Natural killer cell treated with Interleukin-12 subunit alpha and Interleukin-12 subunit beta and Interleukin-15 and Interleukin-18, amount 100 ng/mL, for 72 hours (primary cell): ENCODE measurements around the gene PSENEN. TPM values are rescaled to one million over a fixed set of nuclear protein-coding genes. Genes with fewer than 3 reads are reported as not detected.
A peak's percentile ranks its signal among the peaks of the same experiment; 100 is the strongest.

Source experiments
- ATAC-seq, 2 donors: fragments of 150-1000 bp; cut with Tn5 transposase in 1 of 2; sonication (Bioruptor Pico), chemical (Tn5 transposase) in 1 of 2; 2 replicates each; pipeline ENCODE4 v1.10.0; 2021
- DNase-seq: peaks from one replicate; pipeline ENCODE4 v3.0.0; 2022; ENCODE audit warnings: low spot score
- H3K27ac Mint-ChIP-seq, 2 donors: 1 replicate in 1 of 2; 2 replicates in 1 of 2; pipeline ENCODE4 v1.8.0; 2022; ENCODE audit warnings: mixed read lengths in 2 of 2, mild to moderate bottlenecking in 1 of 2, moderate library complexity in 1 of 2
- H3K27me3 Mint-ChIP-seq, 2 donors: 1 replicate in 1 of 2; 2 replicates in 1 of 2; pipeline ENCODE4 v1.8.0; 2022; ENCODE audit warnings: mixed read lengths in 2 of 2
- H3K36me3 Mint-ChIP-seq: one replicate; pipeline ENCODE4 v1.8.0; 2022; ENCODE audit warnings: mixed read lengths
- H3K4me1 Mint-ChIP-seq, 2 donors: 1 replicate in 1 of 2; 2 replicates in 1 of 2; pipeline ENCODE4 v1.8.0; 2022; ENCODE audit warnings: low read depth in 2 of 2, mixed read lengths in 2 of 2, mild to moderate bottlenecking in 1 of 2
- H3K4me3 Mint-ChIP-seq: one replicate; pipeline ENCODE4 v1.8.0; 2022; ENCODE audit warnings: mixed read lengths
- H3K9me3 Mint-ChIP-seq: 2 replicates; pipeline ENCODE4 v1.8.0; 2022; ENCODE audit warnings: mixed read lengths
- total RNA-seq, 2 donors: library from RNA; stranded (reverse); gene quantifications; one replicate each; pipeline ENCODE4 v1.2.3, GENCODE V29; 2022

The PSENEN gene
- total RNA-seq, 2 donors from 2014 or later = 66.4 to 84.2 TPM

DNA sequence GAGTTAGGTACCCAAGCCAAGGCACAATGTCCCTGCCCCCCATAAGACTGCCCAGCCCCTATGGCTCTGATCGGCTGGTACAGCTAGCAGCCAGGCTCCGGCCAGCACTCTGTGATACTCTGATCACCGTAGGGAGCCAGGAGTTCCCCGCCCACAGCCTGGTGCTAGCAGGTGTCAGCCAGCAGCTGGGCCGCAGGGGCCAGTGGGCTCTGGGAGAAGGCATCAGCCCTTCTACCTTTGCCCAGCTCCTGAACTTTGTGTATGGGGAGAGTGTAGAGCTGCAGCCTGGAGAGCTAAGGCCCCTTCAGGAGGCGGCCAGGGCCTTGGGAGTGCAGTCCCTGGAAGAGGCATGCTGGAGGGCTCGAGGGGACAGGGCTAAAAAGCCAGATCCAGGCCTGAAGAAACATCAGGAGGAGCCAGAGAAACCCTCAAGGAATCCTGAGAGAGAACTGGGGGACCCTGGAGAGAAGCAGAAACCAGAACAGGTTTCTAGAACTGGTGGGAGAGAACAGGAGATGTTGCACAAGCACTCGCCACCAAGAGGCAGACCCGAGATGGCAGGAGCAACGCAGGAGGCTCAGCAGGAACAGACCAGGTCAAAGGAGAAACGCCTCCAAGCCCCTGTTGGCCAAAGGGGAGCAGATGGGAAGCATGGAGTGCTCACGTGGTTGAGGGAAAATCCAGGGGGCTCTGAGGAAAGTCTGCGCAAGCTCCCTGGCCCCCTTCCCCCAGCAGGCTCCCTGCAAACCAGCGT lies 30.7 kb upstream of the PSENEN start:
- DNase-seq = no peak

DNA sequence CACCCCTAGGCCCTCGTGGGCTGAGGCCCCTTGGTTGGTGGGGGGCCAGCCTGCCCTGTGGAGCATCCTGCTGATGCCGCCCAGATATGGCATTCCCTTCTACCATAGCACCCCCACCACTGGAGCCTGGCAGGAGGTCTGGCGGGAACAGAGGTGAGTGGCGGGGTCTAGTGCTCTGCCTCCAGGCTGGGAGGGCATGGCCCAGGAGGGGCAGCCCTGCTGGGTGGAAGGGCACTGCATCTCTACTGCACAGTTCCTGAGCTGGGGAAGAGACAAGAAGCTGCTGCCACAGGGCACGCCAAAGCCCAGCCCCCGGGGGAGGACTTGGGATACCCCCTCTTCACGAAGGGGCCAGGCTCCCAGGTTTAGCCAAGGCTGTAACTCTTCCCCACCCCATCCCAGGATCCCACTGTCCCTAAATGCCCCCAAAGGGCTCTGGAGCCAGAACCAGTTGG lies 30.1 kb upstream of the PSENEN start:
- H3K4me1 Mint-ChIP-seq = peaks cover 59 to 60% of the 10 kb centered on the region in 2 donors
- no peaks in the 10 kb centered on the region for H3K27me3 Mint-ChIP-seq
- H3K9me3 Mint-ChIP-seq = no peaks in the 10 kb centered on the region
- peaks cover 30% of the 10 kb centered on the region for H3K36me3 Mint-ChIP-seq
- DNase-seq (no peak), ATAC-seq (no peak)
- peak overlapping the region; percentile 96 to 99 for H3K27ac Mint-ChIP-seq
- H3K4me3 Mint-ChIP-seq = peak overlapping the region; percentile 98

More for the DNA sequence above, 30.7 kb upstream of the PSENEN start:
- Mint-ChIP-seq H3K4me1 (peaks cover 54 to 56% of the 10 kb centered on the region in 2 donors), H3K9me3 (no peaks in the 10 kb centered on the region), H3K36me3 (peaks cover 26% of the 10 kb centered on the region), H3K4me3 (peak overlapping the region; percentile 98), H3K27ac (peak overlapping the region; percentile 96 to 99), H3K27me3 (no peaks in the 10 kb centered on the region)
- no peak for ATAC-seq

- H3K27ac Mint-ChIP-seq = peak overlapping the region; percentile 96 to 99
- no peak for ATAC-seq
- peaks cover 31% of the 10 kb centered on the region for H3K36me3 Mint-ChIP-seq
- no peak for DNase-seq
- H3K27me3 Mint-ChIP-seq = no peaks in the 10 kb centered on the region
- H3K4me1 Mint-ChIP-seq = peaks cover 53 to 54% of the 10 kb centered on the region in 2 donors
- no peaks in the 10 kb centered on the region for H3K9me3 Mint-ChIP-seq
- H3K4me3 Mint-ChIP-seq = peak overlapping the region; percentile 98
Observed at GRCh38 chr19:35715981-35716800, 29.3 kb upstream of the PSENEN start.

DNA sequence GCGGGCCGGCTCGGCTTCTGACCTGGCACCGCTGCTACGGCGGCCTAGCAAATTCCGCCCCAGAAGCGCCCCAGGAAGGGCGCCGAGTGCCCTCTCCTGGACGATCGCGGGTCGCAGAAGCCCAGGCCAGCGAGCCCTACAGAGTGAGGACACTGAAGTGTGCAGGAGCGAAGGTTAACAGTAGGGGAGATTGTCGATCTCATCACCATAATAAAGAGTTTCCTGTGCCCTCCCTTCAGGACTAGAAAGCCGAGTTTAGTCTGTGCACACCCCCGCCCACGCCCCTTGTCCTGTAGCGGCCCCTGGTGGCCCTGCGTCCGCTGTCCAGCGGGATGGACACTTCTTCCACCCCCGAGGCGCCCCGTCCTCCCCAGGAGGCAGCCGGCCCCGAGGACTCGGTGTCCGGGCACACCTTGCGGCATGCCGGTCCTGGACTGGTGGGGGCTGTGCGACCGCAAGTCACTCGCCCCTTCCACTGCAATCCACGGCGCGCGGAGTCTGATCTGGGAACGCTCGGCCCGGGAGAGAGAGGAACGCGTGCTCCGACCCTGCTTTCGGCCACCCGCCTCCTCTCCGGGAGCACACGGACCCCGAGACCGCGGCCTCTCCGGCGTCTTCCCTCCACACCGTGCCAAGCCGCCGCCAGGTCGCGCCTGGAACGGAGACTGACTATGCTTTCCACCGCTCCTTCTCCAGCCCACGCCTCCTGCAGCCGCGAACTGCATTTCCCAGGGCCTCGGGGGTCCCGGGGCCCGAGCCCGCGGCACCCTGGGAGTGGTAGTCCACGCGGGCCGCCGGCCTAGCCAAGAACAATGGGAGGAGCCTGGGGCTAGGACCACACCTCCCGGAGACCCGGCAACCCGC lies 28.4 kb upstream of the PSENEN start:
- peak; percentile 80 to 89 for ATAC-seq
- Mint-ChIP-seq H3K4me1 (peaks cover 52 to 53% of the 10 kb centered on the region in 2 donors), H3K9me3 (no peaks in the 10 kb centered on the region), H3K27ac (peak overlapping the region; percentile 96 to 99), H3K4me3 (peak overlapping the region; percentile 98), H3K27me3 (no peaks in the 10 kb centered on the region), H3K36me3 (peaks cover 31% of the 10 kb centered on the region)
- peak; percentile 93 for DNase-seq

- Mint-ChIP-seq H3K9me3 (no peaks in the 10 kb centered on the region), H3K4me3 (peak within 1 kb of the TSS; percentile 98), H3K36me3 (peaks cover 31% of the 10 kb centered on the region), H3K27ac (peak within 1 kb of the TSS; percentile 96 to 99), H3K4me1 (peaks cover 44 to 53% of the 10 kb centered on the region in 2 donors), H3K27me3 (no peaks in the 10 kb centered on the region)
- DNase-seq (peak; percentile 97), ATAC-seq (peak in 1 of 2 donors; percentile 71)
Observed at GRCh38 chr19:35717665-35718344, 27.6 kb upstream of the PSENEN start, which contains the start of gene KMT2B. Gene KMT2B, plus strand, starts transcription at chr19:35718003. Its CDS starts 16 bp downstream, at chr19:35718019.

GRCh38 chr19:35718345-35719041 lies 27.0 kb upstream of the PSENEN start:
- Mint-ChIP-seq H3K4me1 (peaks cover 40 to 51% of the 10 kb centered on the region in 2 donors), H3K4me3 (peak overlapping the region; percentile 87), H3K9me3 (no peaks in the 10 kb centered on the region), H3K27me3 (no peaks in the 10 kb centered on the region), H3K27ac (peak overlapping the region; percentile 80 to 86), H3K36me3 (peaks cover 34% of the 10 kb centered on the region)
- DNase-seq (peak; percentile 72), ATAC-seq (peak in 1 of 2 donors; percentile 11)

DNA sequence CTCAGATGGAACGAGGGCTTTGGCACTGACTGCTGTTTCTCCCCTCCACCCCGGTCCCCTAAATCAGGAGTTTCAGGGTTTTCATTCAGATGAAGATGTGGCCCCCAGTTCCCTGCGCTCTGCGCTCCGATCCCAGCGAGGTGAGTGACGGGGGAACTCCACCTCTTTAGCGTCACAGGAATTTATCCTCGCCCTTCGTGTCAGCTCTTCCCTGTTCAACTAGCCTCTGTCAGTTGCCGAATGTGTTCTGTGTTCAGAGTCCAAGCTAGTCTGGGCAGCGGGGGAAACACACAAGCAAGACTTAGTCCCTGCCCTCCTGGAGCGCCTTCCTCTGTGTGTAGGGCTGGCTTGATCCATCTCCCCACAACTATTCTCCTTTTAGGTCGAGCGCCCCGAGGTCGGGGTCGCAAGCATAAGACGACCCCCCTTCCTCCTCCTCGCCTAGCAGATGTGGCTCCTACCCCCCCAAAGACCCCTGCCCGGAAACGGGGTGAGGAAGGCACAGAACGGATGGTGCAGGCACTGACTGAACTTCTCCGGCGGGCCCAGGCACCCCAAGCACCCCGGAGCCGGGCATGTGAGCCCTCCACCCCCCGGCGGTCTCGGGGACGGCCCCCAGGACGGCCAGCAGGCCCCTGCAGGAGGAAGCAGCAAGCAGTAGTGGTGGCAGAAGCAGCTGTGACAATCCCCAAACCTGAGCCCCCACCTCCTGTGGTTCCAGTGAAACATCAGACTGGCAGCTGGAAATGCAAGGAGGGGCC lies 25.9 kb upstream of the PSENEN start:
- H3K36me3 Mint-ChIP-seq = peaks cover 27% of the 10 kb centered on the region
- ATAC-seq = no peak
- peaks cover 29 to 45% of the 10 kb centered on the region in 2 donors for H3K4me1 Mint-ChIP-seq

GRCh38 chr19:35720163-35720524 lies 25.3 kb upstream of the PSENEN start:
- ATAC-seq (no peak), DNase-seq (no peak)
- peaks cover 22% of the 10 kb centered on the region for H3K36me3 Mint-ChIP-seq
- H3K9me3 Mint-ChIP-seq = no peaks in the 10 kb centered on the region
- H3K4me3 Mint-ChIP-seq = peak overlapping the region; percentile 69
- H3K27me3 Mint-ChIP-seq = no peaks in the 10 kb centered on the region
- H3K27ac Mint-ChIP-seq = peak overlapping the region; percentile 53 to 80
- peaks cover 24 to 40% of the 10 kb centered on the region in 2 donors for H3K4me1 Mint-ChIP-seq

More for the DNA sequence above, 25.9 kb upstream of the PSENEN start:
- no peak for DNase-seq
- H3K4me3 Mint-ChIP-seq = peak overlapping the region; percentile 87
- no peaks in the 10 kb centered on the region for H3K27me3 Mint-ChIP-seq
- H3K27ac Mint-ChIP-seq = peak overlapping the region; percentile 80 to 86
- H3K9me3 Mint-ChIP-seq = no peaks in the 10 kb centered on the region

- Mint-ChIP-seq H3K9me3 (no peaks in the 10 kb centered on the region), H3K27me3 (no peaks in the 10 kb centered on the region), H3K4me1 (peaks cover 23 to 40% of the 10 kb centered on the region in 2 donors), H3K27ac (peak overlapping the region; percentile 54 to 80), H3K4me3 (no peak overlapping the region), H3K36me3 (peaks cover 22% of the 10 kb centered on the region)
- DNase-seq (no peak), ATAC-seq (no peak)
Observed at GRCh38 chr19:35720648-35721047, 24.8 kb upstream of the PSENEN start.

DNA sequence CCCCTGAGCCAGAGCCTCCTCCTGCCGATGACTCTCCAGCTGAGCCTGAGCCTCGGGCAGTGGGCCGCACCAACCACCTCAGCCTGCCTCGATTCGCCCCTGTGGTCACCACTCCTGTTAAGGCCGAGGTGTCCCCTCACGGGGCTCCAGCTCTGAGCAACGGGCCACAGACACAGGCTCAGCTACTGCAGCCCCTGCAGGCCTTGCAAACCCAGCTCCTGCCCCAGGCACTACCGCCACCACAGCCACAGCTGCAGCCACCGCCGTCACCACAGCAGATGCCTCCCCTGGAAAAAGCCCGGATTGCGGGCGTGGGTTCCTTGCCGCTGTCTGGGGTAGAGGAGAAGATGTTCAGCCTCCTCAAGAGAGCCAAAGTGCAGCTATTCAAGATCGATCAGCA lies 24.1 kb upstream of the PSENEN start:
- no peak for ATAC-seq
- Mint-ChIP-seq H3K36me3 (peaks cover 24% of the 10 kb centered on the region), H3K4me1 (peaks cover 20 to 41% of the 10 kb centered on the region in 2 donors), H3K4me3 (no peak overlapping the region), H3K9me3 (no peaks in the 10 kb centered on the region), H3K27me3 (no peaks in the 10 kb centered on the region), H3K27ac (peak overlapping the region in 1 of 2 donors; percentile 54)
- DNase-seq = no peak

DNA sequence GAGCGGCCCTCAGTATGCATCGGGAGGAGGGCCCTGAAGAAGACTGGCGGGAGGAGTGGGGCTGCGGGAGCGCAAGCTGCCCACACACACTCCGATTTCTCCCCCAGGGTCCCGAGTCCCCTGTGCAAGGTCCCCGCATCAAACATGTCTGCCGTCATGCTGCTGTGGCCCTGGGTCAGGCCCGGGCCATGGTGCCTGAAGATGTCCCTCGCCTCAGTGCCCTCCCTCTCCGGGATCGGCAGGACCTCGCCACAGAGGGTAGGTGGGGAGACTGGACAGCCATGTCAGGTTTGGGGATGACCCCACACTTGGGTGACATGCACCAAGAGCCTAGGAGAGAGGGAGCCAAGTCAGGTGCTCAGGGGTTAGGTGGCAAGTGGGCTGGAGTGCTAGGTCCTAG lies 23.0 kb upstream of the PSENEN start:
- H3K27me3 Mint-ChIP-seq = no peaks in the 10 kb centered on the region
- no peaks in the 10 kb centered on the region for H3K9me3 Mint-ChIP-seq
- H3K4me3 Mint-ChIP-seq = no peak overlapping the region
- ATAC-seq = no peak
- no peak for DNase-seq
- H3K36me3 Mint-ChIP-seq = peaks cover 19% of the 10 kb centered on the region
- H3K27ac Mint-ChIP-seq = peak overlapping the region in 1 of 2 donors; percentile 50
- peaks cover 15 to 35% of the 10 kb centered on the region in 2 donors for H3K4me1 Mint-ChIP-seq

DNA sequence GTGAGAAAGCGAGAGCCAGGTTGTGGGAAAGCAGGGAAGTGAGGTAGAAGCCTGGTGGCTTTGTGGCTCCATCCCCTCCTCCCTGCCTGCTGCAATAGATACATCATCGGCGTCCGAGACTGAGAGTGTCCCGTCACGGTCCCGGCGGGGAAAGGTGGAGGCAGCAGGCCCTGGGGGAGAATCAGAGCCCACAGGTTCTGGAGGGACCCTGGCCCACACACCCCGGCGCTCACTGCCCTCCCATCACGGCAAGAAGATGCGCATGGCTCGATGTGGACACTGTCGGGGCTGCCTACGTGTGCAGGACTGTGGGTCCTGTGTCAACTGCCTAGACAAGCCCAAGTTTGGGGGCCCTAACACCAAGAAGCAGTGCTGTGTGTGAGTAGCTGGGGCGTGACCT lies 22.6 kb upstream of the PSENEN start:
- DNase-seq = no peak
- Mint-ChIP-seq H3K4me1 (peaks cover 15 to 35% of the 10 kb centered on the region in 2 donors), H3K9me3 (no peaks in the 10 kb centered on the region), H3K4me3 (no peak overlapping the region), H3K36me3 (peaks cover 19% of the 10 kb centered on the region), H3K27ac (no peak overlapping the region), H3K27me3 (no peaks in the 10 kb centered on the region)
- no peak for ATAC-seq
